A673 (cell line): Measurements from ENCODE around the gene EGFL6.

Experiments used
- EZH2 ChIP-seq: fragments of 200-600 bp; sonication (generic); IDR thresholded peaks from 2 replicates; pipeline ENCODE4 v1.6.1; 2017; ENCODE audit warnings: borderline replicate concordance, low read depth, mild to moderate bottlenecking, mixed read lengths, antibody characterized with exemption, low read length; ENCODE audit not compliant: poor library complexity, severe bottlenecking
- TF ChIP-seq, protein P1 (sequence below): fragments of 300-800, 200-600 bp; sonication (generic); conservative IDR thresholded peaks from 2 replicates; pipeline ENCODE4 v1.5.1; 2017; ENCODE audit warnings: low read depth, mild to moderate bottlenecking, antibody characterized with exemption, low read length, moderate library complexity, mixed read lengths

DNA sequence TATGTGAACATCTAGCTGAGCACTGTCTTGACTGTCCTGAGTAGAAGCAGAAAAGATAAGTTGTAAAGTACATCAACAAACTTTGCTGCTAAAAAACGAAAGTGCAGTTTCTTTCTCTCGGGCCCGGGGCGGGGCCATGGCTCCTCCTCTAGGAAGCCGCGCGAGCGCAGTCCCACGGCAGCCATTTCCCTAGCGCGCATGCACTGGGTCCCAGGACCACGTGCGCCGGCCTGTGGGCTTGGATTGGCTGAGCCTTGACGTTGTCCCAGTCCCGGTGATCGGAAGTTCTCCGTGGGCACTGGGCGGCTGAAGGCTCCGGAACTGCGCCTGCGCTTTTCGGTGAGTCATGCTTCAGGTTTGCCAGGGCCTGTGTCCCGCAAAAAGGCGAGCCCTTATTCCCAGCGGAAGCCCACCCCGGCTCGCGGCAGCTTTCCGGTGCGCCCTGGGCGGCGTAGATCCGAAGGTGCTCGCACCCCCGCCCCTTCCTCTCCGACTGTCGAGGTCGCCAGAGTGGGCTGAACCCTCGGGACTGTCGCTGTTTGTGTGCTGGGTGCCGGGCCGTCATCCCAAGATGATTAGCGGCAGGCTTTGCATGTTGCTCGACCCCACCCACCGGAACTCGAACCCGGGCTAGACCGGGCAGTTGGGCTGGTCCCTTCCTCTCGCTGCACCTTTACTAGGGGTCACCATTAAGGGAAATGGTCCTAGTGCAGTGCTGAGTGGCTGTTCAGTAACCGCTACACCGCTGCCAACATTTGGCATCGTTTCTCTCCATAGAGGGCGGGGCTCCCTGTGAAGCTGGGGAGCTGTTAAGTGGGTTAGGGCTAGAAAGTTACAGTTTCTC is 83.7 kb downstream of the EGFL6 start, which contains the start of gene TCEANC:
- TF ChIP-seq, protein P1, sequence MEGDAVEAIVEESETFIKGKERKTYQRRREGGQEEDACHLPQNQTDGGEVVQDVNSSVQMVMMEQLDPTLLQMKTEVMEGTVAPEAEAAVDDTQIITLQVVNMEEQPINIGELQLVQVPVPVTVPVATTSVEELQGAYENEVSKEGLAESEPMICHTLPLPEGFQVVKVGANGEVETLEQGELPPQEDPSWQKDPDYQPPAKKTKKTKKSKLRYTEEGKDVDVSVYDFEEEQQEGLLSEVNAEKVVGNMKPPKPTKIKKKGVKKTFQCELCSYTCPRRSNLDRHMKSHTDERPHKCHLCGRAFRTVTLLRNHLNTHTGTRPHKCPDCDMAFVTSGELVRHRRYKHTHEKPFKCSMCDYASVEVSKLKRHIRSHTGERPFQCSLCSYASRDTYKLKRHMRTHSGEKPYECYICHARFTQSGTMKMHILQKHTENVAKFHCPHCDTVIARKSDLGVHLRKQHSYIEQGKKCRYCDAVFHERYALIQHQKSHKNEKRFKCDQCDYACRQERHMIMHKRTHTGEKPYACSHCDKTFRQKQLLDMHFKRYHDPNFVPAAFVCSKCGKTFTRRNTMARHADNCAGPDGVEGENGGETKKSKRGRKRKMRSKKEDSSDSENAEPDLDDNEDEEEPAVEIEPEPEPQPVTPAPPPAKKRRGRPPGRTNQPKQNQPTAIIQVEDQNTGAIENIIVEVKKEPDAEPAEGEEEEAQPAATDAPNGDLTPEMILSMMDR: no peak
- TF ChIP-seq EZH2: no peak
